ENCODE results near the gene OSBPL3. TPM values are rescaled to one million over a fixed set of nuclear protein-coding genes. Genes with fewer than 3 reads are reported as not detected.

The OSBPL3 gene
- total and polyA plus RNA-seq, 2 donors (not counting 1 experiment from before 2014, with no cell fraction given) = 22.7 to 70.2 TPM

DNA sequence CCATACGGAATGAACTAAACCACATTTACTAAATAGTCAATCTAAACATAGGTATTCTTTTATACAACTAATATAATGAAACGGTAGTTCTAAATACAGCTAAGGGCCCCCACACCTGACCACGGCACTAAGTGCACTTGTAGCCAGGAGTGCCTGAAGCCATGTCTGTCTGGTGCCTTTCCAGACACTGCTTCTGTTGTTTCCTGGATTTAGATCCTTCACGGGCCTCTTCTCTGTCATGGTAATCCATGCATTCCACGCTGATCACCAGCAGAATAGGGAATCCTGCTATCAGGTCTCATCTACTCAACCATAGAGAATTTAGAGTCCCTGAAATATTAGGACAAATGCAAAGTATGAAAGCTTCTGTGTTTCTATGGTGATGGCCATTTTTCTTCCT is 37.8 kb downstream of the OSBPL3 start:
- Histone ChIP-seq H3K9me3 (ENCODE audit: control insufficient read depth, insufficient read depth, low read depth, low read length) (no peaks in the 10 kb centered on the region), H3K4me1 (ENCODE audit: control insufficient read depth, extremely low read depth, insufficient read depth, low read length) (no peaks in the 10 kb centered on the region), H4K20me1 (ENCODE audit: control insufficient read depth, extremely low read depth, insufficient read depth, low read length) (peaks cover 2% of the 10 kb centered on the region), H3K79me2 (ENCODE audit: control insufficient read depth, insufficient read depth, low read length) (peaks cover 53% of the 10 kb centered on the region), H3K4me2 (ENCODE audit: extremely low read depth, insufficient read depth, low read length) (no peak overlapping the region), H3K4me3 (replicated peaks in 1 of 4; ENCODE audit: control extremely low read depth in 1 of 4, insufficient read depth in 1 of 4, low read depth in 3 of 4, low read length in 4 of 4) (no peak overlapping the region), H3K27me3 (ENCODE audit: control insufficient read depth, insufficient read depth, low read length) (no peaks in the 10 kb centered on the region), H3K9ac (ENCODE audit: insufficient read depth, low read length) (no peak overlapping the region), H3K27ac (ENCODE audit: insufficient read depth, low read length) (no peak overlapping the region), H2AFZ (ENCODE audit: low read length) (no peak overlapping the region), H3K36me3 (ENCODE audit: control insufficient read depth, insufficient read depth, low read length) (no peaks in the 10 kb centered on the region)
- TF ChIP-seq EZH2 (IDR thresholded peaks at IDR 0.05; ENCODE audit: low read length, missing control alignments) = no peak
- TF ChIP-seq, protein P1, sequence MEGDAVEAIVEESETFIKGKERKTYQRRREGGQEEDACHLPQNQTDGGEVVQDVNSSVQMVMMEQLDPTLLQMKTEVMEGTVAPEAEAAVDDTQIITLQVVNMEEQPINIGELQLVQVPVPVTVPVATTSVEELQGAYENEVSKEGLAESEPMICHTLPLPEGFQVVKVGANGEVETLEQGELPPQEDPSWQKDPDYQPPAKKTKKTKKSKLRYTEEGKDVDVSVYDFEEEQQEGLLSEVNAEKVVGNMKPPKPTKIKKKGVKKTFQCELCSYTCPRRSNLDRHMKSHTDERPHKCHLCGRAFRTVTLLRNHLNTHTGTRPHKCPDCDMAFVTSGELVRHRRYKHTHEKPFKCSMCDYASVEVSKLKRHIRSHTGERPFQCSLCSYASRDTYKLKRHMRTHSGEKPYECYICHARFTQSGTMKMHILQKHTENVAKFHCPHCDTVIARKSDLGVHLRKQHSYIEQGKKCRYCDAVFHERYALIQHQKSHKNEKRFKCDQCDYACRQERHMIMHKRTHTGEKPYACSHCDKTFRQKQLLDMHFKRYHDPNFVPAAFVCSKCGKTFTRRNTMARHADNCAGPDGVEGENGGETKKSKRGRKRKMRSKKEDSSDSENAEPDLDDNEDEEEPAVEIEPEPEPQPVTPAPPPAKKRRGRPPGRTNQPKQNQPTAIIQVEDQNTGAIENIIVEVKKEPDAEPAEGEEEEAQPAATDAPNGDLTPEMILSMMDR (conservative IDR thresholded peaks at IDR 0.05 in 1 of 2, IDR thresholded peaks at IDR 0.05 in 1 of 2; ENCODE audit: low read depth in 1 of 2, low read length in 2 of 2) = no peak
- DNase-seq (ENCODE audit: low read depth in 2 of 2) = no peak

DNA sequence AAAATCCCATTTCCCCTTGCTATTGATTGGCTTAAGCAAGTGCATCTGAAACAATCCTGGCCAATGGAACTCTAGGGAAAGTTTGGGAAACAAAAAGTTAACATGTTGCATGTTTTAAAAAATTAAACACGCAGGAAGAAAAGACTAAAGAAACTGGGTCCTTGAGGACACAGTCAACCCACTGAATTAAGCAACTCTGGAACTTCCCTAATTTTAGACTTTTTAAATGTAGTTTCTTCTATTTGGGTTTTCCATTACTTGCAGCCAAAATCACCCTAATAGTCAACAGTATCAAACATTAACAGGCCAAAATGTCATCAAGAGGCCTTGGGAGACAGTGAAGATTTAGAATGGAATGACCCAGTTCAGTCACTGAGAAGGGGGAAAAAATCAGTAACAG is 40.6 kb downstream of the OSBPL3 start:
- no peaks in the 10 kb centered on the region for H3K9me3 ChIP-seq (ENCODE audit: control insufficient read depth, insufficient read depth, low read depth, low read length)
- no peaks in the 10 kb centered on the region for H3K4me1 ChIP-seq (ENCODE audit: control insufficient read depth, extremely low read depth, insufficient read depth, low read length)
- no peak overlapping the region for H2AFZ ChIP-seq (ENCODE audit: low read length)
- H3K27me3 ChIP-seq (ENCODE audit: control insufficient read depth, insufficient read depth, low read length) = no peaks in the 10 kb centered on the region
- no peaks in the 10 kb centered on the region for H3K36me3 ChIP-seq (ENCODE audit: control insufficient read depth, insufficient read depth, low read length)
- no peak overlapping the region for H3K4me2 ChIP-seq (ENCODE audit: extremely low read depth, insufficient read depth, low read length)
- H3K9ac ChIP-seq (ENCODE audit: insufficient read depth, low read length) = no peak overlapping the region
- TF ChIP-seq, protein P1 (conservative IDR thresholded peaks at IDR 0.05 in 1 of 2, IDR thresholded peaks at IDR 0.05 in 1 of 2; ENCODE audit: low read depth in 1 of 2, low read length in 2 of 2) = no peak
- TF ChIP-seq EZH2 (IDR thresholded peaks at IDR 0.05; ENCODE audit: low read length, missing control alignments) = no peak
- no peak overlapping the region for H3K4me3 ChIP-seq (replicated peaks in 1 of 4; ENCODE audit: control extremely low read depth in 1 of 4, insufficient read depth in 1 of 4, low read depth in 3 of 4, low read length in 4 of 4)
- H3K79me2 ChIP-seq (ENCODE audit: control insufficient read depth, insufficient read depth, low read length) = peaks cover 47% of the 10 kb centered on the region
- peaks cover 2% of the 10 kb centered on the region for H4K20me1 ChIP-seq (ENCODE audit: control insufficient read depth, extremely low read depth, insufficient read depth, low read length)
- no peak for DNase-seq (ENCODE audit: low read depth in 2 of 2)
- no peak overlapping the region for H3K27ac ChIP-seq (ENCODE audit: insufficient read depth, low read length)

DNA sequence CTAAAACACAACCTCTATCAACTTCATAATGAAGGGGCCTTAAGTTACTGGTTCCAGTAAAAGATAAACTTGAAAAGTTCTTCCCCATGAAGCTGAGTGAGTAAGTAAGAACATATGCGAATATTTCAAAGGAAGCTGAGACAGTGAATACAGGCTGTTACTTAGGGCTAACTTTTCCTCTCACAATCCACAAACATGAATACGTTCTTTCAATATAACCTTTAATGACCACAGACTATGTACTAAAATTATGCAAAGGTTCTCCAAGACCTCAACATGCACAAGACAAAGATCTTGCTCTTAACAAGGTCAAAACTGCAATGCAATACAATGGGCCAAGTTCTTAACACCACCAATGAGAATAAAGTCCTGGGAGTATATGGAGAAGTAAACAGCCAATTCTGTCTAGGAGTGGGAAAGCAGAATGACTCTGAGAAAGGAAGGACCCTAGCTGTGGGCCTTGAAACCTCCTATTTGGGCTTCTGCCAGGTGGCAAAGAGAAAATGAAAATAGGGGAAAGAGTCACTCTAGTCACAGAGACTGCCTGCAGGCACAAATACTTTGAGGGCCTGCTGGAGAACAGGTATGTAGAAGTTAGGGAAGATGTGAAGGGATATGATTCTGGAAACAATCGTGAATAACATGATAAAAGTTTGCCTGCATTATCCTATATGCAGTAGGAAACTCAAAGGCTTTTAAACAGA is 43.7 kb downstream of the OSBPL3 start:
- H3K27me3 ChIP-seq (ENCODE audit: control insufficient read depth, insufficient read depth, low read length) = no peaks in the 10 kb centered on the region
- no peak overlapping the region for H3K27ac ChIP-seq (ENCODE audit: insufficient read depth, low read length)
- H3K4me1 ChIP-seq (ENCODE audit: control insufficient read depth, extremely low read depth, insufficient read depth, low read length) = no peaks in the 10 kb centered on the region
- H3K9me3 ChIP-seq (ENCODE audit: control insufficient read depth, insufficient read depth, low read depth, low read length) = no peaks in the 10 kb centered on the region
- H3K36me3 ChIP-seq (ENCODE audit: control insufficient read depth, insufficient read depth, low read length) = no peaks in the 10 kb centered on the region
- no peak overlapping the region for H3K9ac ChIP-seq (ENCODE audit: insufficient read depth, low read length)
- H3K79me2 ChIP-seq (ENCODE audit: control insufficient read depth, insufficient read depth, low read length) = peaks cover 54% of the 10 kb centered on the region
- H3K4me2 ChIP-seq (ENCODE audit: extremely low read depth, insufficient read depth, low read length) = no peak overlapping the region
- TF ChIP-seq, protein P1 (conservative IDR thresholded peaks at IDR 0.05 in 1 of 2, IDR thresholded peaks at IDR 0.05 in 1 of 2; ENCODE audit: low read depth in 1 of 2, low read length in 2 of 2) = no peak
- TF ChIP-seq EZH2 (IDR thresholded peaks at IDR 0.05; ENCODE audit: low read length, missing control alignments) = no peak
- no peak overlapping the region for H2AFZ ChIP-seq (ENCODE audit: low read length)
- peak in 1 of 2 donors; percentile 78 for DNase-seq (ENCODE audit: low read depth in 2 of 2)
- no peak overlapping the region for H3K4me3 ChIP-seq (replicated peaks in 1 of 4; ENCODE audit: control extremely low read depth in 1 of 4, insufficient read depth in 1 of 4, low read depth in 3 of 4, low read length in 4 of 4)
- peaks cover 2% of the 10 kb centered on the region for H4K20me1 ChIP-seq (ENCODE audit: control insufficient read depth, extremely low read depth, insufficient read depth, low read length)

Data from fibroblast of lung (primary cell).